Measurements from ENCODE around the gene TSEN54.
A peak's percentile ranks its signal among the peaks of the same experiment; 100 is the strongest.

DNA sequence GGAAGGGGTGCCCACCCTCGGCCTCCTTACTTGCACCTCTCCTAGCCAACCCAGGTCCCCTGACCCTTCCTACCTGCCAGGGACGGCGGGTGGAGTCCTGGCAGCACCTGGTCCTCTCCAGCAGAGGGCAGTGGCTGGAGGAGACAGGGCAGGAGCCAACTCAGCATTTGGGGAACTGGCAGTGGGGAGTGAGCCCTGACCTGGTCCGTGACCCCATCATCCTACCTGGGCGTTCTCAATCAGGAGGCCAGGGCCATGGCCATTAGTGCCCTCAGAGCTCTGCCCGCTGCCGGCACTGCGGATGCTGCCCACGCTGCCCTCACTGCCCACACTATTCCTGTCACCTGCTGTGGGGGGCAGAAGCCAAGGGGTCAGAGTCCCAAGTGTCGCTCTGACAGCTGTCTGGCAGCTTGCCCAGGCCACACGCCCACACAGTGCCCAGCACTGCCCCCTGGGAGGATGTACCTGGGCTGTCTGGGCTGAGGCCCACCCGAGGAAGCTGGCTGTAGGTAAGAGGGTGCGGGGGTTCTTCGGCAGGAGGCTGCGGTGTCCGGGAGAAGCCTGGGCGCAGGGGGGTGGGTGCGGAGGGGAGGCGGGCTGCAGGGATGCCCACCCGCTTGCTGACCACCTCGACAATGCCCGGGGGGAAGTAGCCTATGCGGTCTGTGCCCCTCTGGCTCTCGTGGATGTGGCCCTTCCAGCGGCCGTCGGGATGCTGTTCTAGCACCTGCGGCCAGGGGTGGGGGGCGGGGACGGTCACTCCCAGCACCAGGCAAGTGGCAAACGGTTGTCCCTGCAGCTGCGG lies 11.8 kb upstream of the TSEN54 start:
- TF ChIP-seq, protein P1, sequence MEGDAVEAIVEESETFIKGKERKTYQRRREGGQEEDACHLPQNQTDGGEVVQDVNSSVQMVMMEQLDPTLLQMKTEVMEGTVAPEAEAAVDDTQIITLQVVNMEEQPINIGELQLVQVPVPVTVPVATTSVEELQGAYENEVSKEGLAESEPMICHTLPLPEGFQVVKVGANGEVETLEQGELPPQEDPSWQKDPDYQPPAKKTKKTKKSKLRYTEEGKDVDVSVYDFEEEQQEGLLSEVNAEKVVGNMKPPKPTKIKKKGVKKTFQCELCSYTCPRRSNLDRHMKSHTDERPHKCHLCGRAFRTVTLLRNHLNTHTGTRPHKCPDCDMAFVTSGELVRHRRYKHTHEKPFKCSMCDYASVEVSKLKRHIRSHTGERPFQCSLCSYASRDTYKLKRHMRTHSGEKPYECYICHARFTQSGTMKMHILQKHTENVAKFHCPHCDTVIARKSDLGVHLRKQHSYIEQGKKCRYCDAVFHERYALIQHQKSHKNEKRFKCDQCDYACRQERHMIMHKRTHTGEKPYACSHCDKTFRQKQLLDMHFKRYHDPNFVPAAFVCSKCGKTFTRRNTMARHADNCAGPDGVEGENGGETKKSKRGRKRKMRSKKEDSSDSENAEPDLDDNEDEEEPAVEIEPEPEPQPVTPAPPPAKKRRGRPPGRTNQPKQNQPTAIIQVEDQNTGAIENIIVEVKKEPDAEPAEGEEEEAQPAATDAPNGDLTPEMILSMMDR (IDR thresholded peaks at IDR 0.05; ENCODE audit: insufficient read depth, low read length, poor library complexity, severe bottlenecking) = peak; percentile 84
- TF ChIP-seq EZH2phosphoT487 (conservative IDR thresholded peaks at IDR 0.05; ENCODE audit: low read length) = no peak
